HepG2 (cell line): ENCODE measurements around the gene ALX4. TPM values are rescaled to one million over a fixed set of nuclear protein-coding genes. Genes with fewer than 3 reads are reported as not detected.

Source experiments
- ATAC-seq: fragments of 200-7000 bp; cut with Tn5 transposase; 3 replicates; pipeline ENCODE4 v1.9.1; 2020; ENCODE audit warnings: mild to moderate bottlenecking, moderate library complexity
- BruUV-seq: library from RNA; stranded (reverse); fragments of 400-500 nt; replicated peaks from 2 replicates; lab custom pipeline; 2021; lab: Mats Ljungman, UMichigan
- CTCF ChIA-PET: fragments of 300-600 bp; formaldehyde crosslinking; extraction: SDS; loops from one replicate; lab custom pipeline; 2021; ENCODE audit warnings: low total read pairs, inconsistent platforms, low intra/inter-chr PET ratio; lab: Yijun Ruan, JAX
- POLR2A ChIA-PET: fragments of 350-600 bp; sonication (Branson Sonifier 250); formaldehyde crosslinking; loops from one replicate; lab custom pipeline; 2020; ENCODE audit warnings: antibody characterized with exemption, inconsistent platforms; lab: Yijun Ruan, JAX
- DNase-seq: peaks from one replicate; pipeline ENCODE4 v3.0.0-alpha.2; 2015; ENCODE audit warnings: low spot score
- FAIRE-seq: peaks from 3 replicates; lab custom pipeline; 2011; peaks lifted over from hg19 to GRCh38; lab: Jason Lieb, UNC
- H2AFZ ChIP-seq: one replicate; pipeline ENCODE4 v1.6.1; 2011; ENCODE audit warnings: low read length, inconsistent platforms
- H3K27ac ChIP-seq: fragments of 300-600 bp; 3 replicates; pipeline ENCODE4 v1.8.0; 2011; ENCODE audit warnings: mixed run types, mild to moderate bottlenecking, mixed read lengths, low read length, inconsistent platforms; ENCODE audit not compliant: insufficient read depth; ENCODE audit errors: extremely low read length
- H3K27me3 ChIP-seq, 2 experiments: fragments of 200-600 bp in 1 of 2; 2 replicates in 1 of 2; 3 replicates in 1 of 2; pipeline versions ENCODE4 v1.6.0 to v1.8.0; 2011; ENCODE audit warnings: low read length in 2 of 2, mild to moderate bottlenecking in 2 of 2, moderate library complexity in 2 of 2, inconsistent platforms in 1 of 2; ENCODE audit not compliant: insufficient read depth in 2 of 2, control insufficient read depth in 1 of 2
- H3K36me3 ChIP-seq, 2 experiments: fragments of 200-600 bp in 1 of 2; replicated peaks in 1 of 2; 2 replicates in 1 of 2; 3 replicates in 1 of 2; pipeline versions ENCODE4 v1.5.1 to v1.8.0; 2011; ENCODE audit warnings: low read length in 2 of 2, inconsistent platforms in 1 of 2; ENCODE audit not compliant: insufficient read depth in 2 of 2, control insufficient read depth in 1 of 2
- H3K4me1 ChIP-seq: 2 replicates; pipeline ENCODE4 v1.5.1; 2012; ENCODE audit warnings: low read length, inconsistent platforms; ENCODE audit not compliant: insufficient read depth
- H3K4me2 ChIP-seq: 2 replicates; pipeline ENCODE4 v1.6.0; 2011; ENCODE audit warnings: low read depth, low read length, inconsistent platforms
- H3K4me3 ChIP-seq, 3 experiments: fragments of 200-600 bp in 1 of 3; sonication (generic), shearing (Covaris generic) in 1 of 3; replicated peaks in 1 of 3; 2 replicates each; pipeline ENCODE4 v1.5.1; 2011 to 2016; ENCODE audit warnings: low read length in 3 of 3, inconsistent platforms in 2 of 3, low read depth in 2 of 3, mild to moderate bottlenecking in 2 of 3, control low read depth in 1 of 3, mixed read lengths in 1 of 3; ENCODE audit not compliant: insufficient read depth in 1 of 3
- H3K79me2 ChIP-seq: one replicate; pipeline ENCODE4 v1.6.1; 2011; ENCODE audit warnings: low read length, inconsistent platforms; ENCODE audit not compliant: insufficient read depth
- H3K9ac ChIP-seq: 2 replicates; pipeline ENCODE4 v1.6.0; 2011; ENCODE audit warnings: mild to moderate bottlenecking, low read depth, low read length, inconsistent platforms; ENCODE audit not compliant: insufficient read depth
- H3K9me3 ChIP-seq: 2 replicates; pipeline ENCODE4 v1.5.1; 2012; ENCODE audit warnings: mild to moderate bottlenecking, low read length
- H4K20me1 ChIP-seq: 2 replicates; pipeline ENCODE4 v1.6.0; 2011; ENCODE audit warnings: inconsistent platforms, mild to moderate bottlenecking, low read length, moderate library complexity; ENCODE audit not compliant: insufficient read depth
- AKAP8 ChIP-seq: sonication (generic); formaldehyde crosslinking; IDR thresholded peaks from 2 replicates; pipeline ENCODE4 v1.5.1; 2020; ENCODE audit warnings: mild to moderate bottlenecking, missing genetic modification reagents
- ELF3 ChIP-seq: IDR thresholded peaks from 2 replicates; pipeline ENCODE4 v1.6.1; 2016; ENCODE audit warnings: missing genetic modification reagents, missing compliant biosample characterization
- FLYWCH1 ChIP-seq: sonication (generic); formaldehyde crosslinking; IDR thresholded peaks from 2 replicates; pipeline ENCODE4 v1.8.1; 2023; ENCODE audit warnings: mild to moderate bottlenecking, missing genetic modification reagents
- KDM6A ChIP-seq: IDR thresholded peaks from 2 replicates; pipeline ENCODE4 v1.6.1; 2016; ENCODE audit warnings: low read depth
- TCF7 ChIP-seq: sonication (generic); IDR thresholded peaks from 2 replicates; pipeline ENCODE4 v1.6.1; 2016; ENCODE audit warnings: antibody characterized with exemption, low read depth
- THYN1 ChIP-seq: sonication (generic); formaldehyde crosslinking; IDR thresholded peaks from 2 replicates; pipeline ENCODE4 v1.8.1; 2023; ENCODE audit warnings: low read depth, mild to moderate bottlenecking, moderate library complexity, missing genetic modification reagents, borderline replicate concordance
- ZBTB1 ChIP-seq: sonication (generic); formaldehyde crosslinking; IDR thresholded peaks from 2 replicates; pipeline ENCODE4 v1.4.0; 2020; ENCODE audit warnings: missing genetic modification reagents, borderline replicate concordance
- ZNF34 ChIP-seq: sonication (generic); formaldehyde crosslinking; IDR thresholded peaks from 2 replicates; pipeline ENCODE4 v1.4.0; 2020; ENCODE audit warnings: mild to moderate bottlenecking, missing genetic modification reagents, borderline replicate concordance
- ZNF550 ChIP-seq: sonication (generic); formaldehyde crosslinking; IDR thresholded peaks from 2 replicates; pipeline ENCODE4 v1.4.0; 2020; ENCODE audit warnings: mild to moderate bottlenecking, missing genetic modification reagents, borderline replicate concordance
- ZNF678 ChIP-seq: sonication (generic); formaldehyde crosslinking; IDR thresholded peaks from 2 replicates; pipeline ENCODE4 v1.4.0; 2020; ENCODE audit warnings: mild to moderate bottlenecking, missing genetic modification reagents
- WGBS: methylation state at CpG from one replicate; pipeline ENCODE4 v1.1.6; 2017; ENCODE audit warnings: low lambda C conversion rate; 5-methylcytosine and 5-hydroxymethylcytosine counted together
- in situ Hi-C: cut with HindIII; loops from 2 replicates; pipeline ENCODE4 v1.10.0; 2017; ENCODE audit warnings: low pct_unique_long_range_greater_than_20kb; ENCODE audit not compliant: extremely low pct_ligation_motif_present
- intact Hi-C: fragments of 100-400 bp; cut with micrococcal nuclease; formaldehyde crosslinking; loops from one replicate; pipeline ENCODE4 v1.10.0; 2022; ENCODE audit not compliant: unreplicated experiment
- polyA plus RNA-seq, 8 experiments: library from polyadenylated mRNA; depleted of rRNA in 3 of 8; stranded (reverse) in 7 of 8; unstranded in 1 of 8; fragments of >200 nt; fragmentation: Illumina TruSeq in 4 of 8; extraction: Trizol in 4 of 8; gene quantifications; 2 replicates each; pipeline versions ENCODE4 v1.2.1 to v1.2.3, GENCODE V29; 2011 to 2016; ENCODE audit warnings: low read depth in 4 of 8, missing spikeins in 1 of 8, mixed read lengths in 1 of 8; ENCODE audit not compliant: insufficient read depth in 1 of 8
- total RNA-seq, 5 experiments: library from RNA; depleted of rRNA; stranded (reverse); fragments of >200 nt; fragmentation: Illumina TruSeq; extraction: Trizol; gene quantifications; 2 replicates each; pipeline ENCODE4 v1.2.3, GENCODE V29; 2016; ENCODE audit warnings: low read depth in 1 of 5
- TF ChIP-seq, protein P1 (sequence below): sonication (generic); formaldehyde crosslinking; IDR thresholded peaks from 2 replicates; pipeline ENCODE4 v1.5.1; 2020; ENCODE audit warnings: mild to moderate bottlenecking, missing genetic modification reagents
- TF ChIP-seq, protein P2 (sequence below), 2 experiments: fragments of 450-650 bp in 1 of 2; sonication (generic) in 1 of 2; formaldehyde crosslinking; IDR thresholded peaks; 2 replicates each; pipeline versions ENCODE4 v1.5.0 to v1.8.0; 2020 to 2022; ENCODE audit warnings: mild to moderate bottlenecking in 1 of 2, missing genetic modification reagents in 1 of 2
- TF ChIP-seq, protein P3 (sequence below): sonication (generic); formaldehyde crosslinking; IDR thresholded peaks from 2 replicates; pipeline ENCODE4 v1.4.0; 2020; ENCODE audit warnings: missing genetic modification reagents, mild to moderate bottlenecking, borderline replicate concordance
- TF ChIP-seq, protein P4 (sequence below): sonication (generic); formaldehyde crosslinking; IDR thresholded peaks from 2 replicates; pipeline ENCODE4 v1.4.0; 2020; ENCODE audit warnings: missing genetic modification reagents

The ALX4 gene
- total and polyA plus RNA-seq, 2 of the 13 experiments (the other 11 are each of a cell fraction or from before 2014, with no cell fraction given), result not detected

DNA sequence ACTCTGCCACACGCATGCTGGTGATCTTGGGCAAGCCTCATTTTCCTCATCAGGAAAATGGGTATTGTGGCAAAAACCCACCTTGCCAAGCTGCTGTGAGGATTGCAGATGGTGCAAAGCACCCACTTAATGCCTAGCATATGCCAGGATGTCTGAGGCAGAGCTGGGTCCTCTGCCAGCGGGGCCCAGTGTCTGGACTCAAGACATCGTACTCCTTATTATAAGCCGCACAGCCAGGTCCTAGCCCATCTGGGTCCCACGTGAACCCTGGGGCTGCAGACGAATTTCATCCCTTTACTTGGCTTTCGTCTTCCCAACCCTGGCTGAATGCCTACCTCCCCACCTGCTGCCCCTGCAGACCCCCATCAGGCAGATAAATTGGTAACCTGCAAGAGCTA lies 34.5 kb upstream of the ALX4 start (continued):
- TF ChIP-seq, protein P1, sequence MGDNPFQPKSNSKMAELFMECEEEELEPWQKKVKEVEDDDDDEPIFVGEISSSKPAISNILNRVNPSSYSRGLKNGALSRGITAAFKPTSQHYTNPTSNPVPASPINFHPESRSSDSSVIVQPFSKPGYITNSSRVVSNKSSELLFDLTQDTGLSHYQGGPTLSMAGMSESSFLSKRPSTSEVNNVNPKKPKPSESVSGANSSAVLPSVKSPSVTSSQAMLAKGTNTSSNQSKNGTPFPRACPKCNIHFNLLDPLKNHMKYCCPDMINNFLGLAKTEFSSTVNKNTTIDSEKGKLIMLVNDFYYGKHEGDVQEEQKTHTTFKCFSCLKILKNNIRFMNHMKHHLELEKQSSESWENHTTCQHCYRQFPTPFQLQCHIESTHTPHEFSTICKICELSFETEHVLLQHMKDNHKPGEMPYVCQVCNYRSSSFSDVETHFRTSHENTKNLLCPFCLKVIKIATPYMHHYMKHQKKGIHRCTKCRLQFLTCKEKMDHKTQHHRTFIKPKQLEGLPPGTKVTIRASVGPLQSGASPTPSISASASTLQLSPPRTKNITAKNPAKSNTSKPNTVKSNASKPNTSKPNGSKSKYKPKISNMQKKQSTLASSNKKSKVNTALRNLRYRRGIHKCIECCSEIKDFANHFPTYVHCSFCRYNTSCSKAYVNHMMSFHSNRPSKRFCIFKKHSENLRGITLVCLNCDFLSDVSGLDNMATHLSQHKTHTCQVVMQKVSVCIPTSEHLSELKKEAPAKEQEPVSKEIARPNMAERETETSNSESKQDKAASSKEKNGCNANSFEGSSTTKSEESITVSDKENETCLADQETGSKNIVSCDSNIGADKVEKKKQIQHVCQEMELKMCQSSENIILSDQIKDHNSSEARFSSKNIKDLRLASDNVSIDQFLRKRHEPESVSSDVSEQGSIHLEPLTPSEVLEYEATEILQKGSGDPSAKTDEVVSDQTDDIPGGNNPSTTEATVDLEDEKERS, result no peak
- TF ChIP-seq KDM6A (CRISPR knock-in tag), result no peak

DNA sequence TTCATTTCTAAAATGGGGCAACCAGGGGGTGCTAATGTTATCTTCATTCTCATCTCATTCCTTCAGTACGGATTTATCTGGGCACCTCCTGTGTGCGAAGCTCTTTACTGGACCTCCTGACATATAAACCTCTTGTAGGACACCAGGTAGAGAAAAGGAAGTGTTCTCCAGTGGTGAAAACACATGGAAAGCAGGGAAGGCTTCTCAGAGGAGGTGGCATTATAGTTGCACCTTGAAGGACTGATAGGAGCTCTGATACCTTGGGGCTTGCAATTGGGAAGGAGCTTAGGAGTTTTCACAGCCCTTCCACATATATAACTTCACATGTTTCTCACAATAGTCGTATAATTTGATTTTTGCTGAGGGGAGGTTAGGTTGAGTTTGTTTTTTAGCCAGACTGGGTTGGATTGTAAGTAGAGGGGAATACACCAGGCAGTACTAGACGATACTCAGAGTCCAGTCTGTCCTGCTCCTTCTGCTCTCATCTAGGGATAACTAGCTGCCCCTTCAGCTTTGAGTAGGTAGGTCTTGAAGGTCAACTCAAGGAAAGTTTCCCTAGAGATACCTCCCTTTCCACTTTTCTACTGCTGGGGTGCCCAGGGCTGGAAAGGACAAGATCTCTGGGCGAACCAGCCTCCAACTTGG lies 34.0 kb upstream of the ALX4 start:
- no peaks in the 10 kb centered on the region for H3K79me2 ChIP-seq
- intact Hi-C loops (no loop called here), in situ Hi-C loops (no loop called here)
- BruUV-seq, result no TSS peak
- no peak overlapping the region for H3K9ac ChIP-seq
- no peaks in the 10 kb centered on the region for H3K36me3 ChIP-seq
- POLR2A ChIA-PET, result no interaction called here
- DNase-seq, result no peak
- no peaks in the 10 kb centered on the region for H3K4me1 ChIP-seq
- no peak for FAIRE-seq
- H4K20me1 ChIP-seq, result no peaks in the 10 kb centered on the region
- CTCF ChIA-PET, result no interaction called here
- no peak overlapping the region for H3K27ac ChIP-seq
- H3K27me3 ChIP-seq, result peaks cover 2 to 23% of the 10 kb centered on the region in 2 experiments; a peak in 4 of 5 replicates
- ATAC-seq, result no peak
- no peaks in the 10 kb centered on the region for H3K9me3 ChIP-seq
- H3K4me2 ChIP-seq, result no peak overlapping the region
- no peak overlapping the region for H3K4me3 ChIP-seq
- TF ChIP-seq ZNF34 (no peak), ZNF550 (CRISPR knock-in tag) (no peak), ELF3 (CRISPR knock-in tag) (no peak), TCF7 (no peak), AKAP8 (CRISPR knock-in tag) (no peak), ZBTB1 (CRISPR knock-in tag) (no peak), THYN1 (no peak), ZNF678 (CRISPR knock-in tag) (no peak), FLYWCH1 (CRISPR knock-in tag) (no peak)
- TF ChIP-seq, protein P2, sequence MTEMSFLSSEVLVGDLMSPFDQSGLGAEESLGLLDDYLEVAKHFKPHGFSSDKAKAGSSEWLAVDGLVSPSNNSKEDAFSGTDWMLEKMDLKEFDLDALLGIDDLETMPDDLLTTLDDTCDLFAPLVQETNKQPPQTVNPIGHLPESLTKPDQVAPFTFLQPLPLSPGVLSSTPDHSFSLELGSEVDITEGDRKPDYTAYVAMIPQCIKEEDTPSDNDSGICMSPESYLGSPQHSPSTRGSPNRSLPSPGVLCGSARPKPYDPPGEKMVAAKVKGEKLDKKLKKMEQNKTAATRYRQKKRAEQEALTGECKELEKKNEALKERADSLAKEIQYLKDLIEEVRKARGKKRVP (CRISPR knock-in tag; IDR thresholded peaks at IDR 0.05), result no peak
- TF ChIP-seq, protein P3, sequence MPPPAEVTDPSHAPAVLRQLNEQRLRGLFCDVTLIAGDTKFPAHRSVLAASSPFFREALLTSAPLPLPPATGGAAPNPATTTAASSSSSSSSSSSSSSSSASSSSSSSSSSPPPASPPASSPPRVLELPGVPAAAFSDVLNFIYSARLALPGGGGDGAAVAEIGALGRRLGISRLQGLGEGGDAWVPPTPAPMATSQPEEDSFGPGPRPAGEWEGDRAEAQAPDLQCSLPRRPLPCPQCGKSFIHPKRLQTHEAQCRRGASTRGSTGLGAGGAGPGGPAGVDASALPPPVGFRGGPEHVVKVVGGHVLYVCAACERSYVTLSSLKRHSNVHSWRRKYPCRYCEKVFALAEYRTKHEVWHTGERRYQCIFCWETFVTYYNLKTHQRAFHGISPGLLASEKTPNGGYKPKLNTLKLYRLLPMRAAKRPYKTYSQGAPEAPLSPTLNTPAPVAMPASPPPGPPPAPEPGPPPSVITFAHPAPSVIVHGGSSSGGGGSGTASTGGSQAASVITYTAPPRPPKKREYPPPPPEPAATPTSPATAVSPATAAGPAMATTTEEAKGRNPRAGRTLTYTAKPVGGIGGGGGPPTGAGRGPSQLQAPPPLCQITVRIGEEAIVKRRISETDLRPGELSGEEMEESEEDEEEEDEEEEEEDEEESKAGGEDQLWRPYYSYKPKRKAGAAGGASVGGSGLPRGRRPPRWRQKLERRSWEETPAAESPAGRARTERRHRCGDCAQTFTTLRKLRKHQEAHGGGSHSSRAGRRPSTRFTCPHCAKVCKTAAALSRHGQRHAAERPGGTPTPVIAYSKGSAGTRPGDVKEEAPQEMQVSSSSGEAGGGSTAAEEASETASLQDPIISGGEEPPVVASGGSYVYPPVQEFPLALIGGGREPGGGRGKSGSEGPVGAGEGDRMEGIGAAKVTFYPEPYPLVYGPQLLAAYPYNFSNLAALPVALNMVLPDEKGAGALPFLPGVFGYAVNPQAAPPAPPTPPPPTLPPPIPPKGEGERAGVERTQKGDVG (CRISPR knock-in tag), result no peak
- TF ChIP-seq, protein P4, sequence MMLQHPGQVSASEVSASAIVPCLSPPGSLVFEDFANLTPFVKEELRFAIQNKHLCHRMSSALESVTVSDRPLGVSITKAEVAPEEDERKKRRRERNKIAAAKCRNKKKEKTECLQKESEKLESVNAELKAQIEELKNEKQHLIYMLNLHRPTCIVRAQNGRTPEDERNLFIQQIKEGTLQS (CRISPR knock-in tag), result no peak
- no peak overlapping the region for H2AFZ ChIP-seq
- 2% methylated on average over 5 of the region's 5 CpGs for WGBS
